Activated B cell treated with CpG ODN at 0.5 μM for 24 hours (primary cell): ENCODE measurements around the gene HCRTR1. TPM values are rescaled to one million over a fixed set of nuclear protein-coding genes. Genes with fewer than 3 reads are reported as not detected.

ENCODE experiments used
- ATAC-seq: fragments of 200-7000 bp; cut with Tn5 transposase; one replicate; pipeline ENCODE4 v1.10.0; 2021; ENCODE audit warnings: low read depth, mild to moderate bottlenecking, moderate library complexity
- CTCF ChIA-PET: fragments of 350-600 bp; sonication (Branson Sonifier 250); formaldehyde crosslinking; loops from one replicate; lab custom pipeline; 2021; ENCODE audit warnings: antibody characterized with exemption; lab: Charles Lee
- POLR2A ChIA-PET: fragments of 350-600 bp; sonication (Branson Sonifier 250); formaldehyde crosslinking; loops from one replicate; lab custom pipeline; 2021; ENCODE audit warnings: antibody characterized with exemption; lab: Charles Lee
- DNase-seq: peaks from one replicate; pipeline ENCODE4 v3.0.0; 2022
- H3K27ac Mint-ChIP-seq: one replicate; pipeline ENCODE4 v1.8.0; 2020; ENCODE audit warnings: mixed read lengths
- H3K27me3 Mint-ChIP-seq: one replicate; pipeline ENCODE4 v1.8.0; 2021; ENCODE audit warnings: mixed read lengths
- H3K36me3 Mint-ChIP-seq: one replicate; pipeline ENCODE4 v1.8.0; 2021; ENCODE audit warnings: low read depth, mixed read lengths
- H3K4me1 Mint-ChIP-seq: one replicate; pipeline ENCODE4 v1.8.0; 2021; ENCODE audit warnings: mixed read lengths
- H3K4me3 Mint-ChIP-seq: one replicate; pipeline ENCODE4 v1.8.0; 2020; ENCODE audit warnings: mild to moderate bottlenecking, mixed read lengths
- H3K9me3 Mint-ChIP-seq: one replicate; pipeline ENCODE4 v1.8.0; 2020; ENCODE audit warnings: mixed read lengths
- CTCF ChIP-seq: fragments of 200-600 bp; IDR thresholded peaks from one replicate; pipeline ENCODE4 v1.8.0; 2022; ENCODE audit warnings: antibody characterized with exemption, mild to moderate bottlenecking
- intact Hi-C: fragments of 100-400 bp; cut with micrococcal nuclease; formaldehyde crosslinking; loops from one replicate; pipeline ENCODE4 v1.15.1; 2024
- total RNA-seq: library from RNA; stranded (reverse); gene quantifications from 2 replicates; pipeline ENCODE4 v1.2.3, GENCODE V29; 2022

Gene HCRTR1
- total RNA-seq, 1 donor from 2014 or later = not detected

- Mint-ChIP-seq H3K36me3 (peaks cover 25% of the 10 kb centered on the region), H3K4me3 (no peak overlapping the region), H3K27ac (no peak overlapping the region), H3K9me3 (no peaks in the 10 kb centered on the region), H3K27me3 (no peaks in the 10 kb centered on the region), H3K4me1 (peaks cover 40% of the 10 kb centered on the region)
- DNase-seq (no peak), ATAC-seq (no peak)
- no peak for TF ChIP-seq CTCF
- intact Hi-C loops = loop anchor here (2.0 kb wide), 1 partner anchor 75 kb away; no protein-coding TSS in a partner anchor
- ChIA-PET CTCF (interaction anchor here (0.8 to 1.3 kb wide), 3 partner anchors 48 to 149 kb away, joined by 3 read pairs; no protein-coding TSS in a partner anchor), POLR2A (interaction anchor here (0.6 kb wide), 1 partner anchor 234 kb away, joined by 3 read pairs; no protein-coding TSS in a partner anchor)
These were observed 22.7 kb downstream of the HCRTR1 start for GRCh38 chr1:31640179-31640578.

GRCh38 chr1:31640964-31641363, 23.5 kb downstream of the HCRTR1 start:
- ChIA-PET CTCF (no interaction called here), POLR2A (interaction anchor here (0.6 to 0.7 kb wide), 2 partner anchors 33 to 1836 kb away, joined by 3 to 4 read pairs; no protein-coding TSS in a partner anchor)
- no peak for TF ChIP-seq CTCF
- ATAC-seq (no peak), DNase-seq (no peak)
- Mint-ChIP-seq H3K27me3 (no peaks in the 10 kb centered on the region), H3K36me3 (peaks cover 20% of the 10 kb centered on the region), H3K4me3 (no peak overlapping the region), H3K9me3 (no peaks in the 10 kb centered on the region), H3K4me1 (peaks cover 48% of the 10 kb centered on the region), H3K27ac (no peak overlapping the region)
- intact Hi-C loops = loop anchor here (2.0 kb wide), 1 partner anchor 76 kb away; no protein-coding TSS in a partner anchor

GRCh38 chr1:31642366-31642765, 24.9 kb downstream of the HCRTR1 start:
- POLR2A ChIA-PET = no interaction called here
- CTCF ChIA-PET = interaction anchor here (0.8 to 1.8 kb wide), 2 partner anchors 10 to 24 kb away, joined by 3 to 4 read pairs; no protein-coding TSS in a partner anchor
- TF ChIP-seq CTCF = no peak
- H3K4me3 Mint-ChIP-seq = no peak overlapping the region
- H3K4me1 Mint-ChIP-seq = peaks cover 40% of the 10 kb centered on the region
- intact Hi-C loops = no loop called here
- no peaks in the 10 kb centered on the region for H3K27me3 Mint-ChIP-seq
- no peaks in the 10 kb centered on the region for H3K9me3 Mint-ChIP-seq
- ATAC-seq = no peak
- H3K27ac Mint-ChIP-seq = no peak overlapping the region
- H3K36me3 Mint-ChIP-seq = peaks cover 16% of the 10 kb centered on the region
- DNase-seq = no peak

- TF ChIP-seq CTCF = no peak
- Mint-ChIP-seq H3K9me3 (no peaks in the 10 kb centered on the region), H3K4me1 (peaks cover 35% of the 10 kb centered on the region), H3K27me3 (no peaks in the 10 kb centered on the region), H3K36me3 (peaks cover 13% of the 10 kb centered on the region), H3K4me3 (no peak overlapping the region), H3K27ac (no peak overlapping the region)
- intact Hi-C loops = no loop called here
- DNase-seq (no peak), ATAC-seq (no peak)
- ChIA-PET POLR2A (no interaction called here), CTCF (interaction anchor here (0.8 to 1.8 kb wide), 2 partner anchors 10 to 24 kb away, joined by 3 to 4 read pairs; no protein-coding TSS in a partner anchor)
These were observed 25.4 kb downstream of the HCRTR1 start for GRCh38 chr1:31642897-31643296.

GRCh38 chr1:31643976-31644559, 26.6 kb downstream of the HCRTR1 start:
- Mint-ChIP-seq H3K36me3 (peaks cover 12% of the 10 kb centered on the region), H3K4me1 (peaks cover 32% of the 10 kb centered on the region), H3K27ac (peak overlapping the region; percentile 100), H3K27me3 (no peaks in the 10 kb centered on the region), H3K4me3 (peak overlapping the region; percentile 100), H3K9me3 (no peaks in the 10 kb centered on the region)
- POLR2A ChIA-PET = interaction anchor here (0.8 to 2.2 kb wide), 9 partner anchors 9 to 348 kb away, joined by 3 to 23 read pairs (median 5); partner anchors contain the start of genes SNRNP40 and ZCCHC17
- CTCF ChIA-PET = interaction anchor here (2.0 kb wide), 1 partner anchor 145 kb away, joined by 9 read pairs; no protein-coding TSS in a partner anchor
- ATAC-seq (no peak), DNase-seq (no peak)
- intact Hi-C loops = loop anchor here (1.0 to 2.0 kb wide), 2 partner anchors 37 to 145 kb away; no protein-coding TSS in a partner anchor
- no peak for TF ChIP-seq CTCF
